LNCaP clone FGC (cell line): Measurements from ENCODE around the gene ZNF501.
A peak's percentile ranks its signal among the peaks of the same experiment; 100 is the strongest.

Source experiments
- DNase-seq: peaks from one replicate; pipeline ENCODE4 v3.0.0-alpha.2; 2011; ENCODE audit warnings: low read depth
- H3K4me3 ChIP-seq: 2 replicates; pipeline ENCODE4 v1.5.1; 2011; ENCODE audit warnings: mild to moderate bottlenecking, low read depth, low read length, control low read depth
- TF ChIP-seq, protein P1 (sequence below): IDR thresholded peaks from 2 replicates; pipeline ENCODE4 v1.5.1; 2012; ENCODE audit warnings: mild to moderate bottlenecking; ENCODE audit not compliant: control insufficient read depth, insufficient read depth; ENCODE audit errors: extremely low read depth

ZNF501 gene

DNA sequence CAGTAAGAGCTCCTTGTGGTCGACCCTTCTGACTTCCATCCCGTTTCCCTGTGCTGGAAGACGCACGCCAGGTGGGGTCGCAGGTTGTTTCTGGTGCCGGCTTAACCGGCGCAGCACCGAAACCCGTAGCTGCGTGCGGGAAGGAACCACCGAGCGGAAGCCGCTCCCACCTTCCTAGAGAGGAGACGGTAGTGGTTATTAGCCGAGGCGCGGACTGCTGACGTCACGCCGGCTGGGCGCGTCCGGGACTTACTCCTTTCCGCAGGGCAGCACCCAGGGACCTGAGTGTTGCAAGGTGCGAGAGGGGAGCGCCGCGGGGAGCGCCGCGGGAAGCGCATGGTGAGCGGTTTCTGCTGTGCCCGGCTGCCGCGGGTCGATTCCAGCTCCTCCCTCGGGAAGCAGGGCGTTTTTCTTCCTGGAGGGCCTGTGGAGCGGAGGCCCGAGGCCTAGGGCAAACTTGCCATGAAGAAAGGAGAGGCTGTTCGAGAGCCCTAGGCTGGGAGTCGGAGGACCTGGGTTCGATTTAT is at the start of gene ZNF501:
Gene ZNF501 (plus strand): TSS at position 252 of the 527 bp plus-strand sequence. CDS start 4,787 bp downstream, outside the sequence.
- DNase-seq = peak; percentile 65
- peak within 1 kb of the TSS; percentile 67 for H3K4me3 ChIP-seq
- TF ChIP-seq, protein P1, sequence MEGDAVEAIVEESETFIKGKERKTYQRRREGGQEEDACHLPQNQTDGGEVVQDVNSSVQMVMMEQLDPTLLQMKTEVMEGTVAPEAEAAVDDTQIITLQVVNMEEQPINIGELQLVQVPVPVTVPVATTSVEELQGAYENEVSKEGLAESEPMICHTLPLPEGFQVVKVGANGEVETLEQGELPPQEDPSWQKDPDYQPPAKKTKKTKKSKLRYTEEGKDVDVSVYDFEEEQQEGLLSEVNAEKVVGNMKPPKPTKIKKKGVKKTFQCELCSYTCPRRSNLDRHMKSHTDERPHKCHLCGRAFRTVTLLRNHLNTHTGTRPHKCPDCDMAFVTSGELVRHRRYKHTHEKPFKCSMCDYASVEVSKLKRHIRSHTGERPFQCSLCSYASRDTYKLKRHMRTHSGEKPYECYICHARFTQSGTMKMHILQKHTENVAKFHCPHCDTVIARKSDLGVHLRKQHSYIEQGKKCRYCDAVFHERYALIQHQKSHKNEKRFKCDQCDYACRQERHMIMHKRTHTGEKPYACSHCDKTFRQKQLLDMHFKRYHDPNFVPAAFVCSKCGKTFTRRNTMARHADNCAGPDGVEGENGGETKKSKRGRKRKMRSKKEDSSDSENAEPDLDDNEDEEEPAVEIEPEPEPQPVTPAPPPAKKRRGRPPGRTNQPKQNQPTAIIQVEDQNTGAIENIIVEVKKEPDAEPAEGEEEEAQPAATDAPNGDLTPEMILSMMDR = no peak

GRCh38 chr3:44680921-44681455 is 48.4 kb upstream of the ZNF501 start:
- no peak for DNase-seq
- H3K4me3 ChIP-seq = no peak overlapping the region
- TF ChIP-seq, protein P1 = no peak

GRCh38 chr3:44682182-44682896 is 47.1 kb upstream of the ZNF501 start:
- TF ChIP-seq, protein P1 = no peak
- H3K4me3 ChIP-seq = no peak overlapping the region
- no peak for DNase-seq

- DNase-seq = no peak
- H3K4me3 ChIP-seq = no peak overlapping the region
- TF ChIP-seq, protein P1 = no peak
Measured at GRCh38 chr3:44685128-44685800, 44.2 kb upstream of the ZNF501 start.

DNA sequence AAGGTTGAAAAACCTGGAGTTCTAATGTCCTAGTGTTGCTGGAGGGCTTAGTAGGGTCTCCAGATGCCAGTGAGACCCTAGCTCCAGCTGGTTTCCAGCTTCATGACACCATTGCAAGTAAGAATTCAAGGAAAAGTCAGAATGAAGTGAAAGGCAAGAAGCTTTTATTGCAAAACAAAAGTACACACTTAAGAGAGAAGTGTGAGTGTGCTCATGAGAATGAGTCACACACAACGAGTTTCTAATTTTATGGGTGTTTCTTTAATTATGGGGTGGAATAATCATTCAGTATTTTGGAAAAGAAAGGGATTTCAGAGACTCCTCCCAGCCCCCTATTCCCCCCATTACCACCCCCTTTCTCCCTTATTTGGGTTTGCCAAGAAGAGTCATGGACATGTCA is 41.5 kb upstream of the ZNF501 start:
- no peak overlapping the region for H3K4me3 ChIP-seq
- TF ChIP-seq, protein P1 = no peak
- DNase-seq = no peak

DNA sequence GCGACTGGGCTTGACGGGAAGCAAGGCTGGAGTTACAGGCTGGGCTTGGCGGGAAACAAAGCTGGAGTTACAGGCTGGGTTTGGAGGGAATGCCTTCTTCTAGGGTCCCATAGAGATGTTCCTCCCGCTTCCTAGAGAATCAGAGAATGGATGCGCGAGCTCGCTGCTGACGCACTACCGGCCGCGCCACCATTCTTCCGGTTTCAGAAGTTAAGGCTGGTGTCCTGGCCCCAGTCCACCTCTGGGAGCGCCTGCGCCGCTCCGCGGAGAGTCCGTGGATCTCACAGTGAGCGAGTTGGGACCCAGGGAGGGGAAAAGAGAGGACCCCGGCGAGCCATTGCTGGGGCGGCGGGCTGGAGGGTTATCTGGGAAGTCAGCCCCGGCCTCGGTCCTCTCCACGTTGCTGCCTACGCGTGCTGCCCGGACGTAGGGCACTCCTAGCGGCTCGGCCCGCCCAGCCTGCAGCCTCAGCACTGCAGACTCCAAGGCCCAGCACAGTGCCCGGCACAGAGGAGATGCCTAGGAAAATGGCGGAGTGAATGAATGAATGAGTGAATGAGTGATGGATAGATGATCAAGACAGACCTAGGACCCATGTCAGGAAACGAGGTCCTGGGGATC is 16.9 kb upstream of the ZNF501 start, which contains the start of gene ZNF502:
Gene ZNF502 (plus strand): TSS at position 206 of the 621 bp plus-strand sequence. CDS start 7,602 bp downstream, outside the sequence.
- peak within 1 kb of the TSS; percentile 62 for H3K4me3 ChIP-seq
- TF ChIP-seq, protein P1 = no peak; the same call in 1 of the 2 replicates
- peak; percentile 51 for DNase-seq
